Epidermal melanocyte (primary cell): Measurements from ENCODE around the gene EIF5A2.

Source experiments
- DNase-seq: peaks from one replicate; pipeline ENCODE4 v3.0.0; 2011; ENCODE audit warnings: low spot score; ENCODE audit not compliant: insufficient read length

EIF5A2 gene

DNA sequence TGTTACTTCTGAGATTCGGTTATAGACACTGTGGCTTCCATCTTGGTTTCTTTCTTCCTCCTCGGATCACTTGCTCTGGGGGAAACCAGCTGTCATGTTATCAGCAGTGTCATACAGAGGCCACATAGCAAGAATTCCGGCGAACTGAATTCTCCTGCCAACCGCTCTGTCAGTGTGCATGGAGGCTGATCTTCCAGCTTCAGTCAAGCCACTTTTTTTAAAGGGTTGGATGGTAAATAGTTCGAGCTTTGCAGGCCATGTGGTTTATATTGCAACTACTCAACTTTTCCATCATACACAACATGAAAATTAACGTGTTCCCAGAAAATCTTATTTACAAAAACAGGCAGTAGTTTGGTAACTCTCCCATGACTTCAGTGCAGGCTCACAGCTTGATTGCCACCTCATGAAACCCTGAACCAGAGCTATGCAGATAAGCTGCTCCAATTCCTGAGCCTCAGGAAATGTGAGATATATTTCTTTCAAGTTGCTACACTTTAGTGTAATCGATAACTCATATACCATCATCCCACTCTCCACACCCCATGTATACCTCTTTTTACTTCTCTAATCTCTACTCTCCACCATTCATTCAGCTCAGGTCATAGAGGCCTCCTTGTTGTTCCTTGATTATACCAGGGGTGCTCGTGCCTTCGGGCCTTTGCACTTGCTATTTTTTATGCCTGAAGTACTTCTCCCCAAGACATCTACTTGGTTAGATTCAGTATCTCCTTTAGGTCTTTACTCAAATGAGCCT lies 45.6 kb downstream of the EIF5A2 start:
- no peak for DNase-seq

DNA sequence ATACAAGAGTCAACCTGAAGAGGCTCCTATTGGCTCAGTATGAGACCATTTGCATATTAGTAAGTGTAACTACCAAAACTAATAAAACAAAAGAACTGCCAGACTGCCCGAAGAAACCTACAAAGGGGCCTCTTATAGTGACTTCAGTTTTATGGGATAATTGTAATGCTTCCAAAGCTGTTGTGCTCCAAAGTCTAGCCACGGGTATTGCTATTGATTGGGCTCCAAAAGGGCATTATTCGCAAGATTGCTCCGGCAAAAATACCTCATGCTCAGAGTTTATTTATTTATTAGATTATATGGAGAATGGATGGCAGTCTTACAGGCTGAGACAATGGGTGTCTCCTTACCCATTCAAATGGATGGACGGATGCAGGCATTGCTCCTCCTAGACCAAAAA lies 49.8 kb downstream of the EIF5A2 start:
- no peak for DNase-seq

DNA sequence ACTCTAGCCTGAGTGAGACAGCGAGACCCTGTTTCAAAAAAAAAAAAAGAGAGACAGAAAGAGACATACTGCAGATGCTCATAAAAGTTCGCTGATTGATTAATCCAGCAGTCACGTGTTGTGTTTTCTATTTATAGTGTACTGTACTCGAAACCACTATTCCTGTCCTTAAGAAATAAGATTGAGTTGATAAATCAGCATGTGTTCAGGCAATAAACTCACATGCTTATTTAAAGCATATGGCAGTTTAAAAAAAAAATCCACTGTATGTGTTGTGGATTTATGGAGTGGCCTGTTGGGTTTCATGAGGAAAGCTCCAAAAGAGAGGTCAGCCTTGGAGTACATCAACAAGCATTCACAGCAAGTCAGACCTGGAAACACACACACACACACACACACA lies 56.1 kb downstream of the EIF5A2 start:
- no peak for DNase-seq

DNA sequence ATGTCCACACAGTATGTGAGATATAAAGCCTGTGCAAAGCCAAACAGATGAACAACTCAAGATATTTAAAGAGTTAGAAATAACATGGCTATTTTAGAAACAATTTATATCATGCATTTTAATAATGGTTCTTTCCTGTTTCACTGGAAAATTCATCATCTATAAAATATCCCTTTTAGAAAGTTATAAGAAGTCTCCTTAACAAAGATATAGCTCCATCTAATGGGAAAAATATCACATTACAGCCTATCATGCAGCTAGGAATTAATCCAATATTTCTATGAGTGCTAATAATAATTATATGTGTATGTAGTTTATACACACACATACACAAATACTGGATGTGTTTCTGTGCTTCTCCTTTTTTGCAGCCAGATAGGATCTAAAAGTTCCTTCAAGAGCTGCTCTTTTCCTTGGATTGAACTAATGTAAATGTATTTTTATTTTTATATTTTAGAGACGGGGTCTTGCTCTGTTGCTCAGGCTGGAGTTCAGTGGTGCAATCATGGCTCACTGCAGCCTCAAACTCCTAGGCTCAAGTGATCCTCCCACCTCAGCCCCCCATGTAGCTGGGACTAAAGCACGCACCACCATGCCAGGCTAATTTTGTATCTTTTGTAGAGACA lies 60.0 kb downstream of the EIF5A2 start:
- no peak for DNase-seq

DNA sequence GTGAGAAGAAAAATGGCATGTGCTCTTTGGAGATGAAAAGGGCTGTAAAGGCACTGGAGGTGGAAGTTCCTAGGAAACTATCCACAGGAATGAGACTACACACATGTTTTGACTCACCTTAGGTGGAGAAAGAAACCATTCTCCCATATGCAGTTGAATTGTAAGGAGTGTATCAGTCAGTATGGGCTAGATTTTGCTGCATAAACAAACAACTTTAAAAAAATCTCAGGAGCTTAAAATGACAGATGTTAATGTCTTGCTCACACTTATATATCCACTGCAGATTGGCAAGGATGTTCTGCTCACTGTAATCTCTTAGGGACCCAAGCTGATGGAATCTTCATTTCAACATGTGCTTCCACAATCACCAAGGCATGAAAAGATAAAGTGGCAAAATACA lies 64.1 kb downstream of the EIF5A2 start:
- DNase-seq: no peak

DNA sequence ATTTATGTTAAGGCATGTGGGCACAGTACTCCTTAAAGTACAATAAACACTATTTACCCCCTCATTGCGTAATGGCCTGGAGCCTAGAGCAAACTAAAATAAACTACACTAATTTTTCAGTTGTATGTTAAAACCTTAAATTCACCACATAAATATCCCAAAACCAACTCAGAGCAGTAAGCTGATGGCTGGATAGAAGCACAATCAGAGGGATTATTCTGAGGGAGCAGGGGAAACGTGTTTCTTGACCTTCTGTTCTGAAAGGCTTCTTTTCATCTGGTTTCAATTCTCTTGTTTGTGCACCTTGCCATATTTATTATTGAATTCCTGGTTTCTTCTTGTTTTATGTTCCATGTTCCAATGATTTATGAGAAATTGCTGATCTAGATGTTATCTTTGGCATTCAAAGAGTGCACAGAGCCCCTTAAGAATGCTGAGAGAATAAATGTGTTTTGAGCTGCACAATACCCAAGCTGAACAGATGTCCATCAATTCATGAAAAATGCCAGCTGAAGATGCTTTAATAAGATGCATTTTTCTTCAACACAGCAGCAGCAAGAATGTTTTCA lies 68.1 kb downstream of the EIF5A2 start:
- DNase-seq: no peak

DNA sequence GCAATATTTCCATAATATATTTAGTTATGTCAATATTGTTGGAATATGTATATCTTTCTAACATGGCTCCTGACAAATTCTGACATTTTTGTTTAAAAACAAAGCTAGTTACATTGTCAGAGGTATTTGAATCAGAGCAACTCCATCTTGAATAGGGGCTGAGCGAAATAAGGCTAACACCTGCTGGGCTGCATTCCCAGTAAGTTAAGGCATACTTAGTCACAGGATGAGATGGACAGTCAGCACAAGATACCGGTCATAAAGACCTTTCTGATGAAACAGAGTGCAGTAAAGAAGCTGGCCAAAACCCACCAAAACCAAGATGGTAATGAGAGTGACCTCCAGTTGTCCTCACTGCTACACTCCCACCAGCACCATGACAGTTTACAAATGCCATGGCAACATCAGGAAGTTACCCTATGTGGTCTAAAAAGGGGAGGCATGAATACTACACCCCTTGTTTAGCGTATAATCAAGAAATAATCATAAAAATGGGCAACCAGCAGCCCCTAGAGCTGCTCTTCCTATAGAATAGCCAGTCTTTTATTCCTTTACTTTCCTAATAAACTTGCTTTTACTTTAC lies 68.8 kb downstream of the EIF5A2 start:
- DNase-seq: no peak
